Right renal cortex interstitium (tissue), 3 donors: ENCODE measurements around the gene YIPF1. TPM values are rescaled to one million over a fixed set of nuclear protein-coding genes. Genes with fewer than 3 reads are reported as not detected.

Experiments used
- DNase-seq, 3 donors: peaks; one replicate each; pipeline ENCODE4 v3.0.0-alpha.2; 2013; ENCODE audit warnings: low read depth in 3 of 3, low spot score in 2 of 3
- polyA plus RNA-seq, 3 donors: library from polyadenylated mRNA; unstranded; fragments of 120-200 nt; gene quantifications; one replicate each; pipeline ENCODE4 v1.2.1, GENCODE V29; 2013; ENCODE audit not compliant: insufficient read length in 3 of 3

YIPF1 gene
- polyA plus RNA-seq, result 10 to 100 TPM; 38.1 to 40.9 (median 40.0) TPM

DNA sequence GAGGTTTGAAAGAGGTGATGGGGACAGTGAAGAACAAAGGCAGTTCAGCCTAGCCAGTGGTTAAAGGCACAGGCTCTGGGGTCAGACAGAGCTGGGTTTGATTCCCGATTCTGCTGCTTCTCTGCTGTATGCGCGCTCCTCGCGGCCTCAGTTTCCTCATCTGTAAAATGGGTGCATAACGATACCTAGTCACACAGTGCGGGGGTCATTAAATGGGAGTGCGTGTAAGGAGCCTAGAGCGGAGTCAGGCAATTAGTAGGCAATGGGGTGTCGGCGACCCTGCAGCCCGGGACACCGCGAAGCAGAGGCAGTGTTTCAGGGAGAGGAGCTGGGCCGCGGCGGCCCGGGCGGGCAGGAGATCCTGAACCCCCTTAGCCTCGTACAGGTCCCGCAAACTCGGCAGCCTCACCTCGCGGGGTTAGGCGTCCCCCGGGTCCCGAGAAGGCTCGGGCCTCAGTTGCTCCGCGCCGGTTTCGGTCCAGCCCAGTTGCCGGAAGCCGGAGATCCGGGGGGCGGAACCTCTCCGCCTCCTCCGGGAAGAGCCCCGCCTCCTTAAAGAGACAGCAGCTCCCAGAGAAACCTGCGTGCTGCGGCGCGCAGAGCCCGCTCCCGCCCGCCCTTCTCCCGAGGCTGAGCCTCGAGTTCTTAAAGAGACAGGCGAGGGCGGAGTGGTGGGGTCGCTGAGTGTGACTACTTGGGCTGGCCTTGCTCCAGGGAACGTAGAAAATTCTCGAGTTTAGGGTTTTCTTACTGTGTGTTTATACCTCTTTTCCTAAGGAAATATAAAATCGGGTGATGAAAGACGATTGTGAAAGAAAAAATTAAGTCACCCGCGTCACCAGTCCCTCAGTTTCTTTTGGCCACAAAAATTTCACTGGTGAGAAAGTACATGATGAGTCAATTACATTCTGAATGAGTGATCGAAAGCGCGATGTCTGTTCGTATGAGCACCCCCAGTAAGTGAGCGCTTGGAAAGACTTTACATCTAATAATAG lies at the start of gene YIPF1:
YIPF1 (minus strand) TSS at position 494 of the 995 bp plus-strand sequence. CDS start 860 bp downstream, outside the sequence.
- DNase-seq, result peak; percentile 57 to 79 (median 69)

DNA sequence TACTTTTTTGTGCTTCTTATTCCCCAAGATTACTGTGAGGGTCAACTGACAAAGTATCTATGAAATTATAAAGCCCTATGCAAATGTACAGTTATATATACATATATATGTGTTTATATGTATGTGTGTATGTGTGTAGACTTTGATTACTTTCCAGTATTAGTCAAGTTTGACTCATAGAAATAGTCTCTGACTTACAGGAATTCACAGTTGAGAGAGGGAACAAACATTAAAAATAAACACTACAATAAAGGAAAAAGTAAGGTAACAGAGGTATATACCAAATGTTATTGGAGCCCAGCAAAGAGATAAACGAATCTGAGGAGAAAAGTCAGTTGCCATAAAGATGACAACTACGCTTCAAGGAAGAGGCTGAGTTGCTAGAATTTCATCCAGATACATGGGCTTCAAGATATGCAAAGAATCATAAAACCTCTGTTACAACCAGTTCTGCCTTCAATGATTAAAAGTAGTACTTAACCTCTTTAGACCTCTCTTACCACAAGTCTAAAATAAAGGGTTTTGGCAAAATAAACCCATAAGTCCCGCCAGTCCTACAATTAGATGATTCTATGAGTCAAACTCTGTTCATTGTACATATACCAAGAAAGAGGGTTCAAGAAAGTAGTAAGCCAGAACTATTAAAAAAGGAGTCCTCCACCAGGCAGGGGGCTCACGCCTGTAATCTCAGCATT lies 48.7 kb upstream of the YIPF1 start:
- no peak for DNase-seq

DNA sequence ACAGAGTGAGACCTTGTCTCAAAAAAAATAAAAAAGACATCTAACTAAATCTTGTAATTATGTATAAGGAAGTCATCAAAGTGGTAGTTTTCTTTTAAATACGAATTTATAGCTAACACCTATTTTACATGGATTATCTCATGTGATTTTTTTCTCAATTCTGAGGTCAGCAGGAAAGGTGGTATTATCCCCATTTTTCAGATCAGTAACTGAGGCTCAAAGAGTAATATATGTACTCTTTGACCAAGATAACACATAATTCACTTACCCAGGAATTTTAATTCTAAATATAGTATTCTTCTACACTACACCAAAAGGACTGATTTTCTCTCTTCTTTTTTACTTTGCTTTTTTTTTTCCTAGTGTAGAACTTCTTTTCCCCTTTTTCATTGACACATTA lies 46.8 kb upstream of the YIPF1 start:
- no peak for DNase-seq

DNA sequence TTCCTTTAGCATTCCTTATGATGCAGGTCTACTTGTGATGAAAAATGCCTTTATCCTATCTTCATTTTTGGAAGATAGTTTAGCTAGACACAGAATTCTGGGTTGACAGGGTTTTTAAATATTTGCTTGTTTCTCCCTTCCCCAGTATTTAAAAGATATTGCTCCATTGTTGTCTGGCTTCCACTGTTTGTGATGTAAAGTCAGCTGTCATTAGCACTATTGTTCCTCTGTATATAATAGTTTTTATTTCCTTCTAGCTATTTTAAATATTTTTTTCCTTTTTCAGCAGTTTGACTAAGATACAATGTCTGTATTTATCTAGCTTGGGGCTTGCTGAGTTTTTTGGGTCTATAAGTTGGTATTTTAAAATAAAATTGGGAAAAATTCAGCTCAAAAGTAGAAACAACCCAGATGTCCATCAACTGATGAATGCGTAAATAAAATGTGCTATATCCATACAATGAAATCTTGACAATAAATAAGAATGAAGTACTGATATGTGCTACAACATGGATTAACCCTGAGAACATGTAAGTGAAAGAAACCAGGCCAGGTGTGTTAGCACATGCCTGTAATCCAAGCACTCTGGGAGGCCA lies 44.7 kb upstream of the YIPF1 start:
- DNase-seq, result no peak

DNA sequence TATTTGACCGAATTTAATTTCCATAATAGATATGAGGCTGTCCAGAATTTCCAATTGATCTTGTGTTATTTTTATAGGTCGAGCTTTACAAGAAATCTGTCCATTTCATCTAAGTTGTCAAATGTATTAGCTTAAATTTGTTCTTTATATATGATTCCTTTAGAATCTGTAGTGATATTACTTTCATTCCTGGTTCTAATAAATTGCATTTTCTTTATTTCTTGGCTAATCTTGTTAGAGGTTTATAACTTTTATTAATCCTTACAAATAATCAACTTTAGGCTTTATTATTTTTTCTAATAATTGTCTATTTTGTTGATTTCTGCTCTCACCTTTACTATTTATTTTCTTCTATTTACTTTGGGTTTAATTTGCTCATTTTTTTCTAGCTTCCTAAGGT lies 41.9 kb upstream of the YIPF1 start:
- no peak for DNase-seq

DNA sequence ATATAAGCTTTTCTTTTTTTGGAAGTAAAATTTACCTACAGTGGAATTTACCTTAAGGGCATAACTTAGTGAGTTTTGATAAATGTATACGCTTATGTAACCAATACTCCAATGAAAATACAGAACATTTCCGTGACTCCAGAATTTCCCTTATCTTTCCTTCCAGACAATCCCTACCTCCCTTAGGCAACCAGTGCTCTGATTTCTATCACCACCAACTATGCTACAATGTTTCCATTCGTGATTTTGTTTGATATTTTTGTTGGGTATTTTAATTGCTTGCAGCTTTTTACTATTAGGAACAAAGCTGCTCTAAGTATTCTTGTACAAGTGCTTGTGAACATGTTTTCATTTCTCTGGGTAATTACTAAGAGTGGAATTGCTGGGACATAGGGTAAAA lies 41.3 kb upstream of the YIPF1 start:
- no peak for DNase-seq

DNA sequence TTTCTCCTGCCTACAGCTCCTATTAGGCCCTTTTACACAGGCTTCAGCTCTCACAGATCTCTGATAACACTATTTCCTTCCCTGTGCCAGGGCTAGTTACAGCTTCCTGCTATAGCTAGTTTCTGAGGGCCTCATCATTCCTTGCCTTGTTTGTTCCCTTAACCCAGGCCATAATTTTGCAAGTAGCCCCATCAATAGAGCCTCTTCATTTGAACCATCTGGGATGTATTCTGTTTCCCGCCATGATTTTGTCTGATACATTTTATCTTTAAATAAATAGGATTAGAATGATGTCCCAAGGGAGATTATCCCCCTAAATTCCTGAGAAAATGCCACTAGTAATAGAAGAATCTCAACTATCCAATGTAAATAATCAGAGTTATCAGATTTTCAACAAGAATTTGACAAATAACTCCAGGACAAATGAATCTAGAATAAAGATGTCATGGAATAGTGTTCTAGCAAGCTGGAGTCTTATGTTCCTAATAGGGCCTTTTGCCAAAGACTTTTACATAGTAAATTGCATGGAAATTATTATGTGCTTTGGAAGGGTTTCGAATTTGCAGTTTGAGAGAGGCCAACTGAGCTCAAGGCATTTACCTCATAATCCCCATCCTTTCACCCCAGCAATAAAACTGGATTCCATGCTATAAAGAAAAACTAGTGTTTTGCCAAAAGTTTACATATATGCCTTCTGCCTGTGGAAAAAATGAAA lies 39.8 kb upstream of the YIPF1 start:
- DNase-seq, result peak in 1 of 3 donors; percentile 31

DNA sequence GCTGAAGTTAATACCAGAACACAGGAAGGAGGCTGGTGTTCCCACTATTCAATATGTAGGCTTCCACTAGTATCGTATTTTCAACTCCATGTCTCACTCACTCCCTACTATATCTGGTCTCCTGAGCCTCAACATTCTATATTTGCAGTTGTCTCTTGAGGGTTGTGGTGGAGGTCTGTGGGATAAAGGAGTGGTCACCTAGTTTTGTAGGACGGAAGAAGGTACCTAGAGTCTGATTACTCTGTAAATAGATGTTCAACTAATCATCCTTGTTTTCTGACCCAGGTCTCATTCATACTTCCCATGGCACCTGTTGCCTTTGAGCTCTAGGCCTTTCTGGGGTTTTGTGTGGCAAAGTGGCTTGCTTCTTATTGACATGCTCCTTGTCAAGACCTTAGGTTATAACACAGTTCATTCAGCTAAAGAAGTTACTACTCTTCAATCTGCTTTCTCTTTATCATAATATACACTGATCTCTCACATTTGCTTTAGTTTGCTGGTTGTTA lies 37.8 kb upstream of the YIPF1 start:
- DNase-seq, result no peak

DNA sequence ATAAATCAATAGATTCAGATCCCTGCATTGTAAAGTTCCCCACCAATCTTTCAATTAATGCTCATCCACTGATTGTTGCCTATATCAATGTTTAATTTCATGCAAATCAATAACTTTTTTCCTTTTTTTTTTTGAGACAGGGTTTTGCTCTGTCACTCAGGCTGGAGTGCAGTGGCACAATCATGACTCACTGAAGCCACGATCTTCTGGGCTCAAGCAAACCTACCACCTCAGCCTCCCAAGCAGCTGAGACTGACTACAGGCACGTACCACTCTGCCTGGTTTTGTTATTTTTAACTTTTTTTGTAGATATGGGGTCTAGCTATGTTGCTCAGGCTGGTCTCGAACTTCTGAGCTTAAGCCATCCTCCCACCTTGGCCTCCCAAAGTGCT lies 30.1 kb upstream of the YIPF1 start:
- DNase-seq, result no peak

DNA sequence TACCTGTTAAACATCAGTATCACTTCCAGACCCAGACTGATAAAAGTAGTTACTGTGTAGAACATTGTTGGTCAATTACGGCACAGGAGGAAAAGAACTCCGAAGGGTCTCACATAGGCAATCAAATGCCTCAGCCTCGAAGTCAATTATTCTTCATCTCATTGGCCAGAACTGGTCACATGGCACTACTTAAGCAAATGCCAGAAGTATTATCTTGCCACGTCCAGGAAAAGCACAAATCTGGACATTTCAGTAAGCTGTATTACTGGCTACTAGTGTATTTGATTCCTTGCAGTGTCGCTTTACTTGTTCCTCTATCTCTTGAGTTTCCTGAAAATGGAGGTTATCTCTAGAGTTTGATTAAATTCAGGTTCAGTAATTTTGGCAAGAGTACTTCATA lies 28.7 kb upstream of the YIPF1 start:
- no peak for DNase-seq

DNA sequence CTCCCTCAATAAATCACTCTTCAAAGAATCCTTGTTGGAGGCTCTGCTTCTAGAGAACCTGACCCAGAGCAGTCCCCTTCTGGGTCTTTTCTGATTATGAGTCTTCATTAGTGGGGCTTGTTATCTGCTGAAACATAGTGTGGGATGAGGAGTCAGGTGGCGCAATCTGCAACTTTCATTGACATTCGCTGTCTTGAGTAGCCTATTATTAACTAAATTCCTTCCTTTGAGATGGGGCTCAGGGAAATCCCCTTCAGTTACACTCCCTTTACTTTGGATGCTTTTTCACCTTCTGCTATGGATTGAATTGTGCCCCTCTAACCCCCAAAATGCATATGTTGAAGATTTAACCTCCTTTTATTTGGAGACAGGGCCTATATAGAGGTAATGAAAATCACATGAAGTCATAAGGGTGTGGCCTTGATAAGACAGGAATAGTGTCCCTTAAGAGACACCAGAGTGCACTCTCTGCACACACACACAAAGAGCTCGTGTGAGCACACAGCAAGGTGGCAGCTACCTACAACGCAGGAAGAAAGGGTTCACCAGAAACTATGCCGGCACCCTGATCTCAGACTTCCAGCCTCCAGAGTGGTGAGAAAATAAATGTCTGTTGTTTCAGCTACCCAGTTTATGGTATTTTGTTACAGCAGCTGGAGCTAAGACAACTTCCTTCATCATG lies 23.9 kb upstream of the YIPF1 start:
- no peak for DNase-seq

DNA sequence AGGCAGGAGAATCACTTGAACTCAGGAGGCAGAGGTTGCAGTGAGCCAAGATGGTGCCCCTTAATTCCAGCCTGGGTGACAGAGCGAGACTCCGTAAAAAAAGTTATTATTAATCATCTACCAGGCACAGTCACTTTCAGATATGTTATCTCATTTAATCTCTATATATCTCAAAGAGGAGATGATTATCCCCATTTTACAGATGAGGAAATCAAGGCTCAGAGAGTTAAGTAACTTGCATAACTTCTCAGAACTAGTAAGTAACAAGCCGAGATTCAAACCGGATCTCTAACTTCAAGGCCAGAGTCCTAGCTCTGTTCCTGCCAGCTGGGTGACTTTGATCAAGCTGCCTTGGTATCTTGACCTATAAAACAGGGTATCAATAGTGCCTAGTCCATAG lies 21.8 kb upstream of the YIPF1 start:
- no peak for DNase-seq

DNA sequence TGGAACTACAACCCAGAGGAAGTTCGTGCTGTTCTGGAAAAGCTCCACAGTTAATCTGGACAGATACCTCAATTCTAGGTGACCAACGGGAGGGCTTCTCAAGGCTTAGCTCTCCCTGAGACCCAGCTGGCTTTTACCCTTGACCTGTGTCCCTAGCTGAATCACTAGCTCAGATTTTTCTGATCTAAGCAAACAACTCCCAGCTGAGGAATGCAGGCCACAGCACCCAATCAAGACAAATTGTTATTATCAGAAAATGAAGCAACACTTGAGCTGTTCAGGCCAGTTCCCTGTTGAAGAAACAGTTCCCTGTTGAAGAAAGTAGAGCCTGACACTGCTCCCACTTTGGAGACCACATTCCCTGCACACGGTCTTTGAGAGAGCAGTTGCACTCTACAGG lies 20.3 kb upstream of the YIPF1 start:
- no peak for DNase-seq

DNA sequence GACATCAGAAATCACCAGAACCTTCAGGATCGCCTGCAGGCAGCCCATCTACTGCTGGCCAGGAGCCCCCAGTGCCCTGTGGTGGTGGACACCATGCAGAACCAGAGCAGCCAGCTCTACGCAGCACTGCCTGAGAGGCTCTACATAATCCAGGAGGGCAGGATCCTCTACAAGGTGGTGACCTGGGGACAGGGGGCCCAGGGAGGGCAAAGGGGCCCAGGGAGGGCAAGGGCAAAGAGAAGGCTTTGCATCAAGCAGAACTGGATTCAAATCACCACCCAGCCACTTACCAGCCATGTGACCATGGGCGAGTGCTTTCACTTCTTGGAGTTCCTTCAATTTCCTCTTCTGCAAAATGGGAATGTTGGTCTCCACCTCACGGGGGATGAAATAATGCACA lies 16.5 kb upstream of the YIPF1 start:
- DNase-seq, result no peak

DNA sequence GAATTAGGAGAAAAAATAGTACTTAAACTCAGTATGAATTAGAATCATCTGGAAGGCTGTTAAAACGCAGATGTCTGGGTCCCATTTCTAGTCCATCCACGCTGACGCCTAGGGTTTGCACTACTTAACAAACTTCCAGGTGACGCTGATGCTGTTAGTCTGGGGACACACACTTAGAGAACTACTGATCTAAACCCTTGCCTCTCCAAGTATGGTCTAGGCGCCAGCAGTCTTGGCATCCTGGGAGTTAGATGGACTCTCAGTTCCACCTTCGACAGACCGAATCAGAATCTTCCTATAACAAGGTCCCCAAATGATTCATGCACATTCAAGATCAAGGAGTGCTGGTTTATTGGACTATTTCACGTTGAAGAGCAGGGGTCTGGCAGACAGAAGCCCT lies 15.9 kb upstream of the YIPF1 start:
- DNase-seq, result no peak

DNA sequence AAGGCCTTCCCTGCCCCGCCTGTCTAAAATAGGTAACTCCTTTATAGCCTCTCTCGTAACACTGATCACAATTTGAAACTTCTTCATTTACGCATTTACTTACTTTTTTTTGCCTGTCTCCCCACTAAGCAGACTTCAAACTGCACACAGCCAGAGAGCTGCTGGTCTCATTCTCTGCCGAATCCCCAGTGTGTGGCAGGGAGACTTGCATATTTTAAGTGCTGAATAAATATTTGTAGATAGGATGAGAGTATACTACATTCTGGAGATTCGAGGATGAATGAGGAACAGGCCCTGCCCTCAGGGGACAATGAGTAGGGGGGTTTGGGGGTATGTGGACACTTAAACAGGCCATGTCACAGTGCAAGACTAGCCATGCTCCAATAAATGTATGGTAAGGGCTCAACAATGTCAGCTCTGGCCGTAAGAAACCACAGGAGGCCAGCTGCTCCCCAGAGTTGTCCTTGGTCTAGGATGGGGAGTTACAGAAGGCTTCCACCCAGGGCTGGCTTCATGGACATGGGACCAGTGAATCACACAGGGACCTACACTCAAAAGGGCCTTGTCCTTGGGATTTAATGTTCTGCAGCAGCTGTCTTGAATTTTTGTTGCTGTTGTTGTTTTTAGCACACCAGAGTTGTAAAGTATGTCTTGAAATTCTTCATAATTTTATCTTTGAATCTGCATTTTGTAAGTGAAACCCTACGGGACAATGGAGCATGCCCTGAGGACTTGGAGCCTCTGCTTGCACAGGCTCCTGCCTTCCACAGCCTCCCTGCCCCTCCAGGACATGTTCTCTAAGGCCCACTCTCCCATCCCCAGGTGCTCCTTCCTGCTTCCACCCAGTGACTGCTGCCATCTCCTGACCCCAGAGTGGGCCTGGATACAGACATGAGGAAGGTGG lies 12.9 kb upstream of the YIPF1 start:
- DNase-seq, result no peak

DNA sequence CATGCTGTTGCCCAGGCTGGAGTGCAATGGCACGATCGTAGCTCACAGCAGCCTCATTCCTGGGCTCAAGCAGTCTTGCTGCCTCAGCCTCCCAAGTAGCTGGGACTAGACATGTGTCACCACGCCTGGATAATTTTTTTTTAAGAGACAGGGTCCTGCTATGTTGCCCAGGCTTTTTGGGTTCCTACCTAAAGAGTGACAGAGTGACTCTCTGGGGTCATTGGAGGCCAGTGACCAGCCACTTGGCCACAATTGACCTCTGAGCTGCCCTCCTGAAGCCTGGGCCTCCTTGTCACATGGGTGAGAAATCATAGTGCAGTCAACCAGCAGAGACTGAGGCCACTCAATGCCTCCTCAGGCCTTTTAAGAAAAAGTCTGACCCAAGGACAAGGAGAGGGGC lies 10.1 kb upstream of the YIPF1 start:
- no peak for DNase-seq

DNA sequence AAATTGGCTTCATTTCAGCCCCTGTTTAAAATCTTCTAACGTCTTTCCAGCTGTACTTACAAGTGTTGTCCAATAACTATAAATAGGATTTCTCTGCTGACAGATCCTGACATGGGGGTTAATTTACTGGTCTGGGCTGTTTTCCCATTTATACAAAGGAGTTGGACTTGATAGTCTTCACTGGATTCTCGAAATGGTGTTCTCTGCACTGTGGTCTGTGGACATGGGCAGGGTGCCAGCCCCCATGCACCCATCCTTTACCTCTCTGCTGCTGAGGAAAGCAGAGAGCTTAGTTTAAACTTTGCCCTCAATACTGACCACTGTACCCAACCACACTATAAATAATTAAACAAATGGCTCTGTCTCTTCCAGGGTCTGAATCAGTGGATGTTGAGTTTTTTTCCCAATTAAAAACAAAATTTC lies 9.6 kb upstream of the YIPF1 start:
- peak; percentile 57 to 61 (median 58) for DNase-seq

DNA sequence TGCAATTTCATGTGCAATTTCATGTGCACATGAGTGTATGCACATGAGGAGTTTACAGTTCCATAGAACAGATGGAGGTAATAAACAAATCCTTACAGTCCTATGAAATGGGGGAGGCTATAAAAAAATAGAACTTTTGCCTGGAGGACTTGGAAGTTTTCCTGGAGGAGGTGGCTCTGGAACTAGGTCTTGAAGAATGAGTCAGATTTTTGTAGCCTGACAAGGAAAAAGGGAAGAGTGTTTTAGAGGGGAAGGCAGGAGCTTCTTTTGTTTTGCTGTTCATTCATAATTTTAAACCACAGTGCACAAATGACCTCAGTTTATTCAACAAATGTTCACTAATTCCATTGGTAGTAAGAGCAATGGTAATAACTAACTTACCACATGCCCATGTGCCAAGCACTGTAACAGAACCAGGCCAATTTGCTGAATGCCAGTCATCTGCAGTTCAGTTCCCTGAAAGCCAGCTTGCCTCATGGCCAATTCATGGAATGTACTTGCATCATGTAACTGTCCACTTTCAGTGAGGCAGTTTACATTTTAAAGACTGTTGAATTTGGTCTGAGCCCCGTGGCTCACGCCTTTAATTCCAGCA lies 7.1 kb upstream of the YIPF1 start:
- DNase-seq, result no peak
